GM18526 (cell line): Measurements from ENCODE around the gene IHH.

Experiments used
- POLR2A ChIP-seq: IDR thresholded peaks from 3 replicates; pipeline ENCODE4 v1.6.1; 2011; ENCODE audit not compliant: insufficient read length; ENCODE audit errors: extremely low read depth

Gene IHH

GRCh38 chr2:219058541-219059374 lies 2.0 kb downstream of the IHH start:
- no peak for TF ChIP-seq POLR2A

- TF ChIP-seq POLR2A, result no peak
Measured at GRCh38 chr2:219057709-219058540, 2.8 kb downstream of the IHH start.

GRCh38 chr2:219056896-219057708 lies 3.6 kb downstream of the IHH start:
- no peak for TF ChIP-seq POLR2A

GRCh38 chr2:219056176-219056895 lies 4.4 kb downstream of the IHH start:
- TF ChIP-seq POLR2A, result no peak

GRCh38 chr2:219054956-219055903 lies 5.5 kb downstream of the IHH start:
- no peak for TF ChIP-seq POLR2A

GRCh38 chr2:219049282-219049681 lies 11.4 kb downstream of the IHH start:
- TF ChIP-seq POLR2A, result no peak

GRCh38 chr2:219045937-219046550 lies 14.7 kb downstream of the IHH start:
- no peak for TF ChIP-seq POLR2A

GRCh38 chr2:219042750-219043149 lies 18.0 kb downstream of the IHH start:
- no peak for TF ChIP-seq POLR2A

GRCh38 chr2:219042157-219042556 lies 18.6 kb downstream of the IHH start:
- no peak for TF ChIP-seq POLR2A

- TF ChIP-seq POLR2A, result no peak
Measured at GRCh38 chr2:219041252-219041651, 19.5 kb downstream of the IHH start, which contains the start of gene CFAP65. TSS of gene CFAP65 (minus strand) at chr2:219041516. CDS start at chr2:219039048, 2,468 bp downstream.

GRCh38 chr2:219038600-219038999 lies 22.1 kb downstream of the IHH start:
- TF ChIP-seq POLR2A, result no peak

GRCh38 chr2:219037783-219038499 lies 22.8 kb downstream of the IHH start:
- no peak for TF ChIP-seq POLR2A

GRCh38 chr2:219035942-219036341 lies 24.8 kb downstream of the IHH start:
- TF ChIP-seq POLR2A, result no peak

GRCh38 chr2:219034823-219035222 lies 25.9 kb downstream of the IHH start:
- no peak for TF ChIP-seq POLR2A
